OCI-LY1 (cell line): ENCODE measurements around the gene EOMES.

Source experiments
- H2AFZ ChIP-seq: fragments of 200-600 bp; sonication (generic), shearing (Covaris generic); 2 replicates; pipeline ENCODE4 v1.6.0; 2014; ENCODE audit warnings: antibody characterized with exemption, mild to moderate bottlenecking, low read length
- H3F3A ChIP-seq: fragments of 200-600 bp; sonication (generic), shearing (Covaris generic); 2 replicates; pipeline ENCODE4 v1.6.0; 2014; ENCODE audit warnings: mild to moderate bottlenecking, antibody characterized with exemption, low read length, moderate library complexity; ENCODE audit not compliant: insufficient read depth
- H3K27ac ChIP-seq: fragments of 200-600 bp; sonication (generic); 2 replicates; pipeline ENCODE4 v1.5.1; 2014; ENCODE audit warnings: low read length, mixed run types, mild to moderate bottlenecking, low read depth; ENCODE audit not compliant: poor library complexity, severe bottlenecking
- H3K27me3 ChIP-seq: fragments of 200-600 bp; sonication (generic); 2 replicates; pipeline ENCODE4 v1.6.0; 2014; ENCODE audit warnings: antibody characterized with exemption, mild to moderate bottlenecking, low read length, moderate library complexity; ENCODE audit not compliant: insufficient read depth
- H3K36me3 ChIP-seq: fragments of 200-600 bp; sonication (generic); 2 replicates; pipeline ENCODE4 v1.6.1; 2014; ENCODE audit warnings: mild to moderate bottlenecking, antibody characterized with exemption, low read length, moderate library complexity, mixed read lengths; ENCODE audit not compliant: insufficient read depth
- H3K4me1 ChIP-seq: fragments of 200-600 bp; sonication (generic); 2 replicates; pipeline ENCODE4 v1.5.1; 2014; ENCODE audit warnings: mild to moderate bottlenecking, low read length, moderate library complexity; ENCODE audit not compliant: insufficient read depth, severe bottlenecking
- H3K4me2 ChIP-seq: fragments of 200-600 bp; sonication (generic), shearing (Covaris generic); 2 replicates; pipeline ENCODE4 v1.6.1; 2014; ENCODE audit warnings: low read length
- H3K4me3 ChIP-seq: fragments of 200-600 bp; sonication (generic); 2 replicates; pipeline ENCODE4 v1.5.1; 2014; ENCODE audit warnings: low read length, low read depth, mild to moderate bottlenecking, mixed read lengths; ENCODE audit not compliant: poor library complexity, severe bottlenecking
- H3K79me2 ChIP-seq: fragments of 200-600 bp; shearing (Covaris generic); 2 replicates; pipeline ENCODE4 v1.6.1; 2016; ENCODE audit warnings: mixed run types, low read length, mixed read lengths; ENCODE audit not compliant: insufficient read depth
- H3K9ac ChIP-seq: fragments of 200-600 bp; sonication (generic), shearing (Covaris generic); 2 replicates; pipeline ENCODE4 v1.6.1; 2014; ENCODE audit warnings: mild to moderate bottlenecking, low read length, mixed read lengths
- H3K9me2 ChIP-seq: fragments of 200-600 bp; sonication (generic), shearing (Covaris generic); 2 replicates; pipeline ENCODE4 v1.6.1; 2014; ENCODE audit warnings: low read depth, mild to moderate bottlenecking, low read length, mixed read lengths
- H3K9me3 ChIP-seq: fragments of 200-600 bp; shearing (Covaris generic); 2 replicates; pipeline ENCODE4 v1.6.1; 2014; ENCODE audit warnings: low read length, mixed read lengths
- H4K20me1 ChIP-seq: fragments of 200-600 bp; sonication (generic), shearing (Covaris generic); 2 replicates; pipeline ENCODE4 v1.6.0; 2016; ENCODE audit warnings: mild to moderate bottlenecking, low read length; ENCODE audit not compliant: insufficient read depth
- CTCF ChIP-seq: fragments of 200-600 bp; sonication (generic), shearing (Covaris generic); IDR thresholded peaks from 2 replicates; pipeline ENCODE4 v1.5.1; 2017; ENCODE audit warnings: mild to moderate bottlenecking, antibody characterized with exemption, low read length, moderate library complexity, mixed read lengths
- EZH2 ChIP-seq: fragments of 200-600 bp; sonication (generic), shearing (Covaris generic); IDR thresholded peaks from 2 replicates; pipeline ENCODE4 v1.8.0; 2017; ENCODE audit warnings: borderline replicate concordance, mixed run types, mild to moderate bottlenecking, antibody characterized with exemption, low read length, moderate library complexity, mixed read lengths

Gene EOMES

GRCh38 chr3:27675287-27675686, 46.8 kb downstream of the EOMES start:
- H3K27ac ChIP-seq = no peak overlapping the region
- no peak for TF ChIP-seq CTCF
- H3K36me3 ChIP-seq = no peaks in the 10 kb centered on the region
- H4K20me1 ChIP-seq = no peaks in the 10 kb centered on the region
- no peaks in the 10 kb centered on the region for H3K4me1 ChIP-seq
- no peaks in the 10 kb centered on the region for H3F3A ChIP-seq
- H3K9ac ChIP-seq = no peak overlapping the region
- H2AFZ ChIP-seq = no peak overlapping the region
- H3K9me2 ChIP-seq = no peaks in the 10 kb centered on the region
- H3K4me3 ChIP-seq = no peak overlapping the region
- H3K27me3 ChIP-seq = no peaks in the 10 kb centered on the region
- H3K4me2 ChIP-seq = no peak overlapping the region
- H3K79me2 ChIP-seq = no peaks in the 10 kb centered on the region
- no peaks in the 10 kb centered on the region for H3K9me3 ChIP-seq

- no peak overlapping the region for H3K9ac ChIP-seq
- no peaks in the 10 kb centered on the region for H3K9me3 ChIP-seq
- no peaks in the 10 kb centered on the region for H3F3A ChIP-seq
- H3K4me1 ChIP-seq = no peaks in the 10 kb centered on the region
- no peaks in the 10 kb centered on the region for H3K27me3 ChIP-seq
- H4K20me1 ChIP-seq = no peaks in the 10 kb centered on the region
- H3K27ac ChIP-seq = no peak overlapping the region
- TF ChIP-seq CTCF (no peak), EZH2 (no peak)
- H3K36me3 ChIP-seq = no peaks in the 10 kb centered on the region
- no peaks in the 10 kb centered on the region for H3K79me2 ChIP-seq
- no peak overlapping the region for H3K4me3 ChIP-seq
- H2AFZ ChIP-seq = no peak overlapping the region
- H3K9me2 ChIP-seq = no peaks in the 10 kb centered on the region
- H3K4me2 ChIP-seq = no peak overlapping the region
These were observed 48.4 kb downstream of the EOMES start for GRCh38 chr3:27673701-27674100.

- H3K36me3 ChIP-seq = no peaks in the 10 kb centered on the region
- H3K27me3 ChIP-seq = no peaks in the 10 kb centered on the region
- no peak overlapping the region for H3K27ac ChIP-seq
- H3K4me2 ChIP-seq = no peak overlapping the region
- no peak overlapping the region for H3K4me3 ChIP-seq
- no peaks in the 10 kb centered on the region for H3K9me2 ChIP-seq
- H3K9me3 ChIP-seq = no peaks in the 10 kb centered on the region
- H3K4me1 ChIP-seq = no peaks in the 10 kb centered on the region
- H3F3A ChIP-seq = no peaks in the 10 kb centered on the region
- no peaks in the 10 kb centered on the region for H4K20me1 ChIP-seq
- no peaks in the 10 kb centered on the region for H3K79me2 ChIP-seq
- TF ChIP-seq CTCF = no peak
- TF ChIP-seq EZH2 = no peak
- H3K9ac ChIP-seq = no peak overlapping the region
- no peak overlapping the region for H2AFZ ChIP-seq
These were observed 51.0 kb downstream of the EOMES start for GRCh38 chr3:27671101-27671500.
